Endothelial cell of umbilical vein (primary cell): ENCODE measurements around the gene FSIP1.

Experiments used
- CTCF ChIP-seq, 2 donors: IDR thresholded peaks; 1 replicate in 1 of 2; 2 replicates in 1 of 2; pipeline ENCODE4 v1.5.1; 2011; ENCODE audit warnings: low read length in 2 of 2, mild to moderate bottlenecking in 2 of 2, moderate library complexity in 2 of 2, control low read depth in 1 of 2, inconsistent platforms in 1 of 2, low read depth in 1 of 2; ENCODE audit not compliant: insufficient read depth in 1 of 2; ENCODE audit errors: extremely low read depth in 1 of 2
- MAX ChIP-seq: IDR thresholded peaks from 2 replicates; pipeline ENCODE4 v1.6.1; 2011; ENCODE audit not compliant: insufficient read depth, insufficient read length
- MYC ChIP-seq: IDR thresholded peaks from one replicate; pipeline ENCODE4 v1.6.1; 2011; ENCODE audit warnings: mild to moderate bottlenecking, low read depth, low read length
- POLR2A ChIP-seq: IDR thresholded peaks from 2 replicates; pipeline ENCODE4 v1.6.1; 2012; ENCODE audit warnings: low read depth, mild to moderate bottlenecking, control low read depth, low read length
- POLR2AphosphoS5 ChIP-seq: IDR thresholded peaks from 2 replicates; pipeline ENCODE4 v1.6.1; 2012; ENCODE audit warnings: low read depth, mild to moderate bottlenecking, control low read depth, low read length, moderate library complexity; ENCODE audit not compliant: insufficient read depth

- TF ChIP-seq CTCF (IDR thresholded peaks at IDR 0.05; ENCODE audit: extremely low read depth in 1 of 2, insufficient read depth in 1 of 2, low read depth in 1 of 2, low read length in 2 of 2) (no peak), MAX (no peak), MYC (no peak), POLR2AphosphoS5 (no peak), POLR2A (no peak)
These were observed 152.7 kb downstream of the FSIP1 start for GRCh38 chr15:39629906-39630305.
